ENCODE data around the gene CNTN4. TPM values are rescaled to one million over a fixed set of nuclear protein-coding genes. Genes with fewer than 3 reads are reported as not detected.

The CNTN4 gene
- total RNA-seq, 1 experiment from 2014 or later = 1.6 TPM

DNA sequence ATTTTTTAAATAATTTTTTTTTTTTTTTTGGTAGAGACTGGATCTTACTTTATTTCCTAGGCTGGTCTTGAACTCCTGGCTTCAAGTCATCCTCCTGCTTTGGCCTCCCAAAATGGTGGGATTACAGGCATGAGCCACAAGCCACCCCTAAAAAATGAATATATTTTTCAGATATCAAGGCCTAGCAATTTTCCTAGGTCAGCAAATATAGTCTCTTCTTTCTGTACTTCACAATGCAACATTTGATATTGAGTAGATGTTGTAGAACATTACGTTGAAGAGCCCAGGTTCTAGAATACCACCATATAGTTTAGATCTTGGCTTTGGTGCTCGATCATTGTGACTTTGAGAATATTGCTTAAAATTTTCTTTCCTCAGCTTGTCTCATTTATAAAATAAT is 437.9 kb downstream of the CNTN4 start:
- H2BK15ac ChIP-seq (ENCODE audit: low read depth, low read length) = no peak overlapping the region
- no peak overlapping the region for H2AK5ac ChIP-seq (ENCODE audit: insufficient read length, low read length)
- H3K4me1 ChIP-seq (ENCODE audit: insufficient read depth, low read length) = no peaks in the 10 kb centered on the region
- no peak overlapping the region for H3K18ac ChIP-seq (ENCODE audit: insufficient read length, low read depth, low read length)
- no peak overlapping the region for H3K4me2 ChIP-seq (ENCODE audit: insufficient read depth, insufficient read length, low read length)
- Mint-ChIP-seq H3K36me3 (ENCODE audit: insufficient read depth in 1 of 3, low read depth in 3 of 3) (no peaks in the 10 kb centered on the region; a peak in 1 of 7 replicates), H3K4me1 (no peaks in the 10 kb centered on the region), H3K4me3 (no peak overlapping the region), H3K27ac (no peak overlapping the region), H3K27me3 (ENCODE audit: low read depth) (no peaks in the 10 kb centered on the region), H3K9me3 (peaks cover 0 to 2% of the 10 kb centered on the region in 2 experiments; a peak in 1 of 5 replicates)
- H4K8ac ChIP-seq (replicated peaks; ENCODE audit: insufficient read length, low read depth, low read length) = no peak overlapping the region
- H2BK20ac ChIP-seq (ENCODE audit: low read depth, low read length, poor library complexity, severe bottlenecking) = no peak overlapping the region
- H4K20me1 ChIP-seq (ENCODE audit: control insufficient read depth, insufficient read depth, insufficient read length) = no peaks in the 10 kb centered on the region
- H3K23me2 ChIP-seq (ENCODE audit: insufficient read length, low read depth, low read length, poor library complexity, severe bottlenecking) = no peaks in the 10 kb centered on the region
- no peak overlapping the region for H4K91ac ChIP-seq (ENCODE audit: insufficient read length, low read depth, low read length)
- no peak overlapping the region for H3K14ac ChIP-seq (ENCODE audit: insufficient read depth, low read length)
- H2AFZ ChIP-seq (ENCODE audit: low read length) = no peak overlapping the region
- H3T11ph ChIP-seq (ENCODE audit: low read length) = no peak overlapping the region
- no peak for DNase-seq
- no peak overlapping the region for H3K27ac ChIP-seq (ENCODE audit: insufficient read length, low read depth, low read length)
- no CpG with 5 or more reads among the region's 2 CpGs for WGBS (ENCODE audit: extremely low coverage, insufficient read length, low lambda C conversion rate)
- no peak overlapping the region for H2BK120ac ChIP-seq (ENCODE audit: low read depth, low read length, poor library complexity, severe bottlenecking)
- H3K23ac ChIP-seq (ENCODE audit: insufficient read length, low read depth, low read length) = no peak overlapping the region
- TF ChIP-seq, protein P1, sequence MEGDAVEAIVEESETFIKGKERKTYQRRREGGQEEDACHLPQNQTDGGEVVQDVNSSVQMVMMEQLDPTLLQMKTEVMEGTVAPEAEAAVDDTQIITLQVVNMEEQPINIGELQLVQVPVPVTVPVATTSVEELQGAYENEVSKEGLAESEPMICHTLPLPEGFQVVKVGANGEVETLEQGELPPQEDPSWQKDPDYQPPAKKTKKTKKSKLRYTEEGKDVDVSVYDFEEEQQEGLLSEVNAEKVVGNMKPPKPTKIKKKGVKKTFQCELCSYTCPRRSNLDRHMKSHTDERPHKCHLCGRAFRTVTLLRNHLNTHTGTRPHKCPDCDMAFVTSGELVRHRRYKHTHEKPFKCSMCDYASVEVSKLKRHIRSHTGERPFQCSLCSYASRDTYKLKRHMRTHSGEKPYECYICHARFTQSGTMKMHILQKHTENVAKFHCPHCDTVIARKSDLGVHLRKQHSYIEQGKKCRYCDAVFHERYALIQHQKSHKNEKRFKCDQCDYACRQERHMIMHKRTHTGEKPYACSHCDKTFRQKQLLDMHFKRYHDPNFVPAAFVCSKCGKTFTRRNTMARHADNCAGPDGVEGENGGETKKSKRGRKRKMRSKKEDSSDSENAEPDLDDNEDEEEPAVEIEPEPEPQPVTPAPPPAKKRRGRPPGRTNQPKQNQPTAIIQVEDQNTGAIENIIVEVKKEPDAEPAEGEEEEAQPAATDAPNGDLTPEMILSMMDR (conservative IDR thresholded peaks at IDR 0.05) = no peak
- H3K56ac ChIP-seq (ENCODE audit: insufficient read length, low read depth, low read length) = no peak overlapping the region
- no peaks in the 10 kb centered on the region for H3K9me3 ChIP-seq (ENCODE audit: control insufficient read depth, low read depth, low read length)
- H2BK12ac ChIP-seq (ENCODE audit: insufficient read length, low read depth, low read length) = no peak overlapping the region
- H3K79me2 ChIP-seq (ENCODE audit: insufficient read depth, low read length) = no peaks in the 10 kb centered on the region
- H4K5ac ChIP-seq (ENCODE audit: insufficient read length, low read depth, low read length) = no peak overlapping the region
- no peaks in the 10 kb centered on the region for H3K79me1 ChIP-seq (ENCODE audit: insufficient read depth, low read depth, low read length, poor library complexity, severe bottlenecking)
- H2BK5ac ChIP-seq (ENCODE audit: insufficient read length, low read length) = no peak overlapping the region
- no peaks in the 10 kb centered on the region for H3K27me3 ChIP-seq (ENCODE audit: insufficient read depth, low read length)
- H3K9ac ChIP-seq (ENCODE audit: extremely low read depth, insufficient read length, low read length) = no peak overlapping the region
- no peak overlapping the region for H3K4ac ChIP-seq (ENCODE audit: low read depth, low read length)

Measured in H9 (cell line).